ENCODE results near the gene ATF2. TPM values are rescaled to one million over a fixed set of nuclear protein-coding genes. Genes with fewer than 3 reads are reported as not detected.

ATF2 gene
- total and polyA plus RNA-seq, 9 of the 15 experiments (the other 6 are each of a cell fraction or from before 2014, with no cell fraction given), result 24.2 to 111 (median 45.9) TPM

GRCh38 chr2:175181104-175181876, 13.3 kb upstream of the ATF2 start, which contains the start of gene ATP5MC3 (continued):
- no peak for TF ChIP-seq CUX1 (CRISPR knock-in tag; IDR thresholded peaks at IDR 0.05)
- 0 out of 2 replicates have a peak, but pooled peaks have one; percentile 45 for TF ChIP-seq SMARCE1 (IDR thresholded peaks at IDR 0.05)
- TF ChIP-seq MEF2A (IDR thresholded peaks at IDR 0.05; ENCODE audit: control insufficient read depth, low read depth, low read length), result 0 out of 2 replicates have a peak, but pooled peaks have one; percentile 52
- TF ChIP-seq ILK (tag; IDR thresholded peaks at IDR 0.05; ENCODE audit: borderline replicate concordance, low read depth), result no peak
- no peak for TF ChIP-seq GABPB2 (CRISPR knock-in tag; conservative IDR thresholded peaks at IDR 0.05)
- peak; percentile 72 for TF ChIP-seq NEUROD1 (IDR thresholded peaks at IDR 0.05; ENCODE audit: borderline replicate concordance, low read depth, low read length, partially characterized antibody)
- peak; percentile 56; the same call in 1 of the 2 replicates for TF ChIP-seq MGA (IDR thresholded peaks at IDR 0.05)
- TF ChIP-seq STAG1 (CRISPR knock-in tag; IDR thresholded peaks at IDR 0.05; ENCODE audit: borderline replicate concordance), result no peak
- TF ChIP-seq ZNF75A (CRISPR knock-in tag; IDR thresholded peaks at IDR 0.05), result no peak
